ENCODE results near the gene IHH. TPM values are rescaled to one million over a fixed set of nuclear protein-coding genes. Genes with fewer than 3 reads are reported as not detected.
A peak's percentile ranks its signal among the peaks of the same experiment; 100 is the strongest.

The IHH gene
- total and polyA plus RNA-seq, 2 of the 8 experiments (the other 6 are each of a cell fraction or from before 2014, with no cell fraction given): 0.03 TPM; not detected in 1

DNA sequence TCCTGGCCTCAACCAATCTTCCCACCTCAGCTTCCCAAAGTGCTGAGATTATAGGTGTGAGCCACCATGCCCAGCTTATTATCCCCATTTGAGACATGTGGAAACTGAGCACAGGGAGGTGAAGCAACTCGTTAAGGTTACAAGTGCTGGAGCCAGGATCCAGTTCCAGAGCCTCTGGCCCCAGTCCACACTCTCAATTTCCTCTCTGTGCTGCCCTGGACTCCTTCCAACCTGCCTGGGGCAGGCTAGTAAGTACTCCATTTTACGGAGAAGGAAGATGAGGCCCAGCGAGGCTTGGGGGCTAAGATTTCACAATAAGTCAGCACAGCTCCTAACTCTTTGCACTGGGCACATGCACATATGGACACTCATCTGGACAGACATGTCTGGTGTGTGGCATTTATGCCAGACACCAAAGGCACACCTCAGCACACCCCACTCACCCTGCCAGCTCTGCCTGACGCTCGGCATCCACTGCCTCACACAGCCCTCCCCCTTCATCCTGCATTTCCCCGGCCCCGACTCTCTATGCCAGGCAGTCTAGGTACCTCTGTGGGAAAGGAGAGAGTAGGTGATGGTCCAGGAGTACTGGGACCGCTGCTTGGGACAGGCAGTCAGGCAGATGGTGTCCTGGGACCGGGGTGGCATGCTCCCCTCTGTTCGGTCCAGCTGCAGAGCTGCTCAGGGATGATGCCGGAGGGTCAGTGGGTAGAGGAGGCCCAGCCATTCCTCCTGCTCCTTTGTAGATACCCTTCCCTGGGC is 39.9 kb downstream of the IHH start:
- no peak overlapping the region for H3K23ac ChIP-seq (ENCODE audit: insufficient read length)
- H3K14ac ChIP-seq (ENCODE audit: insufficient read length): no peak overlapping the region
- no peak overlapping the region for H3K4me2 ChIP-seq (ENCODE audit: insufficient read depth in 1 of 2, low read depth in 2 of 2, low read length in 2 of 2)
- H2AFZ ChIP-seq (ENCODE audit: low read length): no peak overlapping the region
- H3K56ac ChIP-seq (replicated peaks; ENCODE audit: insufficient read length, low read depth, low read length): no peak overlapping the region
- FAIRE-seq (no peak), DNase-seq (ENCODE audit: low read depth in 1 of 2, low spot score in 2 of 2) (no peak)
- WGBS, 2 experiments (ENCODE audit: extremely low coverage in 1 of 2, insufficient coverage in 1 of 2, insufficient read length in 1 of 2, insufficient replicate concordance in 2 of 2, low coverage in 1 of 2, low lambda C conversion rate in 2 of 2, missing lambda C conversion rate in 1 of 2): 83% methylated on average over 10 of the region's 11 CpGs; no CpG with 5 or more reads in 1 of the 2 experiments
- no peak overlapping the region for H3K27ac ChIP-seq (ENCODE audit: low read depth, low read length)
- POLR2A ChIA-PET (ENCODE audit: partially characterized antibody): interaction anchor here (1.2 to 1.4 kb wide), 2 partner anchors 9 to 11 kb away, joined by 3 read pairs; no protein-coding TSS in a partner anchor
- no peak overlapping the region for H2AK5ac ChIP-seq (ENCODE audit: low read depth, low read length)
- no peak overlapping the region for H3K18ac ChIP-seq (ENCODE audit: extremely low read depth, low read length)
- TF ChIP-seq NANOG (IDR thresholded peaks at IDR 0.05; ENCODE audit: insufficient read depth, low read depth, low read length, poor library complexity, severe bottlenecking) (no peak), NRF1 (IDR thresholded peaks at IDR 0.05; ENCODE audit: low read depth, low read length) (no peak), EZH2 (IDR thresholded peaks at IDR 0.05; ENCODE audit: low read depth, low read length, severe bottlenecking) (no peak), RFX5 (IDR thresholded peaks at IDR 0.05; ENCODE audit: borderline replicate concordance, low read depth, low read length) (no peak), JUND (IDR thresholded peaks at IDR 0.05; ENCODE audit: low read length) (no peak), MAFK (IDR thresholded peaks at IDR 0.05; ENCODE audit: low read depth, low read length) (no peak), CEBPB (IDR thresholded peaks at IDR 0.05; ENCODE audit: low read depth, low read length) (no peak), YY1 (IDR thresholded peaks at IDR 0.05; ENCODE audit: low read depth, low read length) (no peak), GABPA (IDR thresholded peaks at IDR 0.05; ENCODE audit: borderline replicate concordance, insufficient read depth, low read length) (no peak), FOSL1 (IDR thresholded peaks at IDR 0.05; ENCODE audit: insufficient read depth, low read depth, low read length) (no peak), EP300 (IDR thresholded peaks at IDR 0.05; ENCODE audit: borderline replicate concordance in 1 of 2, low read depth in 2 of 2, low read length in 2 of 2) (no peak), TEAD4 (IDR thresholded peaks at IDR 0.05; ENCODE audit: low read depth, low read length) (no peak), CHD2 (IDR thresholded peaks at IDR 0.05; ENCODE audit: low read length) (no peak)
- H3K9ac ChIP-seq (replicated peaks in 1 of 4; ENCODE audit: extremely low read depth in 1 of 4, low read depth in 3 of 4, low read length in 3 of 4): no peak overlapping the region
- H3K27me3 ChIP-seq (replicated peaks in 1 of 4; ENCODE audit: control insufficient read depth in 3 of 4, extremely low read depth in 1 of 4, insufficient read depth in 3 of 4, low read length in 3 of 4): peaks cover 0 to 3% (median 0%) of the 10 kb centered on the region in 4 experiments; a peak in 3 of 7 replicates
- H4K20me1 ChIP-seq (replicated peaks in 1 of 2; ENCODE audit: control insufficient read depth in 1 of 2, insufficient read depth in 2 of 2, low read length in 2 of 2): peaks cover 0 to 1% of the 10 kb centered on the region in 2 experiments
- H2BK15ac ChIP-seq (ENCODE audit: low read length): no peak overlapping the region
- H2BK5ac ChIP-seq (ENCODE audit: low read depth, low read length): no peak overlapping the region
- CTCF ChIA-PET (ENCODE audit: partially characterized antibody): interaction anchor here (0.7 to 6.9 kb wide), 13 partner anchors 9 to 134 kb away, joined by 3 to 53 read pairs (median 5); partner anchors contain the start of gene CDK5R2
- H3K9me3 ChIP-seq (ENCODE audit: insufficient read depth in 2 of 2, low read depth in 1 of 2, low read length in 1 of 2): no peaks in the 10 kb centered on the region
- no peaks in the 10 kb centered on the region for H3K4me1 ChIP-seq (replicated peaks in 1 of 4; ENCODE audit: control insufficient read depth in 3 of 4, insufficient read depth in 4 of 4, low read length in 3 of 4)
- no peaks in the 10 kb centered on the region for H3K36me3 ChIP-seq (ENCODE audit: control insufficient read depth in 2 of 4, insufficient read depth in 4 of 4, low read length in 3 of 4)
- H4K8ac ChIP-seq (ENCODE audit: extremely low read depth, insufficient read depth, low read length): peak overlapping the region; percentile 68; the same call in 1 of the 2 replicates
- no peaks in the 10 kb centered on the region for H3K79me1 ChIP-seq (ENCODE audit: low read depth, low read length)
- no peak overlapping the region for H3K4me3 ChIP-seq (ENCODE audit: extremely low read depth in 1 of 4, insufficient read depth in 2 of 4, low read depth in 3 of 4, low read length in 4 of 4)
- H2BK20ac ChIP-seq (ENCODE audit: low read length): no peak overlapping the region
- no peaks in the 10 kb centered on the region for H3K23me2 ChIP-seq (ENCODE audit: low read depth, low read length)
- no peaks in the 10 kb centered on the region for H3K79me2 ChIP-seq (ENCODE audit: control insufficient read depth in 1 of 2, insufficient read depth in 2 of 2, low read length in 2 of 2)
- no peak overlapping the region for H4K91ac ChIP-seq (replicated peaks; ENCODE audit: insufficient read length, low read length)
- H3K4ac ChIP-seq (replicated peaks; ENCODE audit: insufficient read length, low read depth, low read length): no peak overlapping the region
- H2BK12ac ChIP-seq (ENCODE audit: low read depth, low read length): no peak overlapping the region
- no peak overlapping the region for H2BK120ac ChIP-seq (replicated peaks; ENCODE audit: low read depth, low read length)
- no peak overlapping the region for H4K5ac ChIP-seq (ENCODE audit: insufficient read length, low read depth, low read length)

Measured in H1 (cell line).